ENCODE measurements around the gene YKT6.

DNA sequence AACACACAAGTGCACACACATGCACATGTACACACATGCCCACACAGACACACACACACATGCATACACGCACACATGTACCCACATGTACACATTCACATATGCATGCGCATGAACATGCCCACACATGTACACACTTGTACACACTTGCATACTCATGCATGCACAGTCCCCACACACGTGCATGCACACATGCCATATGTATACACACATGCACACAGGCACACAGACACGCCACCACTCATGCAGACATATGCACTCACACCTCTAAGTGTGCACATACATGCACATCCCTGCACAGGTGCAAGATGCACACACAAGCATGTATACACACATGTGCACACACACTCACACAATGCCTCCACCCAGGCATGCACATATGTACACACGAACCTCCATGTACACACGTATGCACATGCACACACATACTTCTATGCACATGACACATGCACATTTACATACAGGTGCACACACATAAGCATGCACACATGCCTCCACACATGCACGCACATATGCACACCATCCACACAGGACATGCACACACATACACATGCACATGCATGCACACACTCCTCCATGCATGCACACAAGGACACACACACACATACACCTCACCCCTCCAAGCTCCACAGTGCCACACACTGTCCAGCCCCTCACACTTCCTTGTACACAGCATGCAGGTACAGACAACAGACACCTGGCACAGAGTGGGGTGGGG is 45.8 kb downstream of the YKT6 start:
- TF ChIP-seq, protein P1, sequence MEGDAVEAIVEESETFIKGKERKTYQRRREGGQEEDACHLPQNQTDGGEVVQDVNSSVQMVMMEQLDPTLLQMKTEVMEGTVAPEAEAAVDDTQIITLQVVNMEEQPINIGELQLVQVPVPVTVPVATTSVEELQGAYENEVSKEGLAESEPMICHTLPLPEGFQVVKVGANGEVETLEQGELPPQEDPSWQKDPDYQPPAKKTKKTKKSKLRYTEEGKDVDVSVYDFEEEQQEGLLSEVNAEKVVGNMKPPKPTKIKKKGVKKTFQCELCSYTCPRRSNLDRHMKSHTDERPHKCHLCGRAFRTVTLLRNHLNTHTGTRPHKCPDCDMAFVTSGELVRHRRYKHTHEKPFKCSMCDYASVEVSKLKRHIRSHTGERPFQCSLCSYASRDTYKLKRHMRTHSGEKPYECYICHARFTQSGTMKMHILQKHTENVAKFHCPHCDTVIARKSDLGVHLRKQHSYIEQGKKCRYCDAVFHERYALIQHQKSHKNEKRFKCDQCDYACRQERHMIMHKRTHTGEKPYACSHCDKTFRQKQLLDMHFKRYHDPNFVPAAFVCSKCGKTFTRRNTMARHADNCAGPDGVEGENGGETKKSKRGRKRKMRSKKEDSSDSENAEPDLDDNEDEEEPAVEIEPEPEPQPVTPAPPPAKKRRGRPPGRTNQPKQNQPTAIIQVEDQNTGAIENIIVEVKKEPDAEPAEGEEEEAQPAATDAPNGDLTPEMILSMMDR (IDR thresholded peaks at IDR 0.05) = no peak
- TF ChIP-seq POLR2A (IDR thresholded peaks at IDR 0.05) = no peak
